CD8-positive, alpha-beta memory T cell (primary cell): ENCODE measurements around the gene EVA1A. TPM values are rescaled to one million over a fixed set of nuclear protein-coding genes. Genes with fewer than 3 reads are reported as not detected.
"Not testable (repeated sequence)": the region's sequence is repeated elsewhere in the genome, so short reads cannot be mapped to it uniquely, and the experiment has no call there.

ENCODE experiments used
- CTCF ChIA-PET: fragments of 350-600 bp; sonication (Branson Sonifier 250); formaldehyde crosslinking; loops from one replicate; lab custom pipeline; 2021; ENCODE audit warnings: antibody characterized with exemption; lab: Charles Lee
- POLR2A ChIA-PET: fragments of 350-600 bp; sonication (Branson Sonifier 250); formaldehyde crosslinking; loops from one replicate; lab custom pipeline; 2021; ENCODE audit warnings: antibody characterized with exemption; lab: Charles Lee
- DNase-seq, 5 donors: peaks; one replicate each; pipeline versions ENCODE4 v3.0.0 to v3.0.0-alpha.2; 2020 to 2022; ENCODE audit warnings: mixed read lengths in 1 of 5
- H3K27ac ChIP-seq: one replicate; pipeline ENCODE4 v1.7.0; 2013; ENCODE audit warnings: low read depth, mild to moderate bottlenecking, low read length, moderate library complexity
- H3K27me3 ChIP-seq: 2 replicates; pipeline ENCODE4 v1.7.0; 2013; ENCODE audit warnings: low read length, mild to moderate bottlenecking; ENCODE audit not compliant: insufficient read depth, poor library complexity, severe bottlenecking
- H3K36me3 ChIP-seq: 2 replicates; pipeline ENCODE4 v1.7.0; 2013; ENCODE audit warnings: mild to moderate bottlenecking, low read length, moderate library complexity; ENCODE audit not compliant: insufficient read depth
- H3K4me1 ChIP-seq: 2 replicates; pipeline ENCODE4 v1.7.0; 2013; ENCODE audit warnings: mild to moderate bottlenecking, low read length, moderate library complexity; ENCODE audit not compliant: insufficient read depth
- H3K4me3 ChIP-seq: 2 replicates; pipeline ENCODE4 v1.7.0; 2013; ENCODE audit warnings: mild to moderate bottlenecking, low read length
- H3K9me3 ChIP-seq: 2 replicates; pipeline ENCODE4 v1.7.0; 2013; ENCODE audit warnings: mild to moderate bottlenecking, low read length
- H3K27ac Mint-ChIP-seq, 8 donors: one replicate each; pipeline ENCODE4 v1.8.0; 2020 to 2021; ENCODE audit warnings: mixed read lengths in 8 of 8, mild to moderate bottlenecking in 6 of 8, inconsistent platforms in 3 of 8, moderate library complexity in 3 of 8
- H3K27me3 Mint-ChIP-seq, 2 donors: one replicate each; pipeline ENCODE4 v1.8.0; 2020 to 2021; ENCODE audit warnings: mixed read lengths in 2 of 2, mild to moderate bottlenecking in 1 of 2, moderate library complexity in 1 of 2
- H3K36me3 Mint-ChIP-seq, 3 donors: one replicate each; pipeline ENCODE4 v1.8.0; 2020 to 2021; ENCODE audit warnings: mixed read lengths in 3 of 3, inconsistent platforms in 1 of 3, mild to moderate bottlenecking in 1 of 3
- H3K4me1 Mint-ChIP-seq, 3 donors: one replicate each; pipeline ENCODE4 v1.8.0; 2020 to 2021; ENCODE audit warnings: mixed read lengths in 3 of 3, inconsistent platforms in 1 of 3, mild to moderate bottlenecking in 1 of 3
- H3K4me3 Mint-ChIP-seq, 7 donors: one replicate each; pipeline ENCODE4 v1.8.0; 2020 to 2021; ENCODE audit warnings: mixed read lengths in 7 of 7, mild to moderate bottlenecking in 6 of 7, moderate library complexity in 4 of 7, inconsistent platforms in 2 of 7
- H3K9me3 Mint-ChIP-seq, 5 donors: one replicate each; pipeline ENCODE4 v1.8.0; 2020 to 2022; ENCODE audit warnings: mixed read lengths in 5 of 5, mild to moderate bottlenecking in 3 of 5, moderate library complexity in 2 of 5, inconsistent platforms in 1 of 5
- polyA plus RNA-seq: library from polyadenylated mRNA; unstranded; fragments of 300-500 nt; fragmentation: Illumina TruSeq; gene quantifications from one replicate; pipeline ENCODE4 v1.2.3, GENCODE V29; 2021
- total RNA-seq, 2 experiments: library from RNA; stranded (reverse); gene quantifications; one replicate each; pipeline ENCODE4 v1.2.3, GENCODE V29; 2021

Gene EVA1A
- total and polyA plus RNA-seq, 3 experiments from 2014 or later = not detected

GRCh38 chr2:75482398-75482797 is 78.3 kb downstream of the EVA1A start:
- no peak overlapping the region for H3K4me3 ChIP-seq
- peaks cover 4 to 11% of the 10 kb centered on the region in 2 donors for H3K27me3 Mint-ChIP-seq
- no peak overlapping the region for H3K4me3 Mint-ChIP-seq
- H3K9me3 ChIP-seq = no peaks in the 10 kb centered on the region
- H3K36me3 Mint-ChIP-seq = no peaks in the 10 kb centered on the region
- no peaks in the 10 kb centered on the region for H3K4me1 ChIP-seq
- no peak overlapping the region for H3K27ac Mint-ChIP-seq
- CTCF ChIA-PET = no interaction called here
- H3K27me3 ChIP-seq = peaks cover 2% of the 10 kb centered on the region
- no peaks in the 10 kb centered on the region for H3K36me3 ChIP-seq
- no peak overlapping the region for H3K27ac ChIP-seq
- peaks cover 0 to 5% (median 0%) of the 10 kb centered on the region in 5 donors for H3K9me3 Mint-ChIP-seq
- H3K4me1 Mint-ChIP-seq = no peaks in the 10 kb centered on the region
- POLR2A ChIA-PET = no interaction called here
- no peak for DNase-seq

- Mint-ChIP-seq H3K4me3 (no peak overlapping the region), H3K27me3 (peaks cover 2 to 8% of the 10 kb centered on the region in 2 donors), H3K9me3 (peaks cover 0 to 2% (median 0%) of the 10 kb centered on the region in 5 donors), H3K36me3 (no peaks in the 10 kb centered on the region), H3K27ac (no peak overlapping the region), H3K4me1 (no peaks in the 10 kb centered on the region)
- Histone ChIP-seq H3K4me3 (no peak overlapping the region), H3K9me3 (no peaks in the 10 kb centered on the region), H3K27me3 (peaks cover 6% of the 10 kb centered on the region), H3K36me3 (no peaks in the 10 kb centered on the region), H3K27ac (no peak overlapping the region), H3K4me1 (no peaks in the 10 kb centered on the region)
- no peak for DNase-seq
- POLR2A ChIA-PET = no interaction called here
- CTCF ChIA-PET = no interaction called here
Observed at GRCh38 chr2:75480971-75481836, 79.5 kb downstream of the EVA1A start.

- POLR2A ChIA-PET, H3K27ac ChIP-seq, H3K9me3 ChIP-seq, H3K9me3 Mint-ChIP-seq, H3K4me3 ChIP-seq, CTCF ChIA-PET, H3K4me1 ChIP-seq, H3K27me3 ChIP-seq, H3K36me3 Mint-ChIP-seq, H3K4me1 Mint-ChIP-seq, H3K4me3 Mint-ChIP-seq, H3K27ac Mint-ChIP-seq, H3K36me3 ChIP-seq, DNase-seq: not testable (repeated sequence)
- H3K27me3 Mint-ChIP-seq = peaks cover 2 to 17% of the 10 kb centered on the region in 2 donors
Observed at GRCh38 chr2:75477696-75478095, 83.0 kb downstream of the EVA1A start.

GRCh38 chr2:75476761-75477160 is 84.0 kb downstream of the EVA1A start:
- H3K27ac ChIP-seq = no peak overlapping the region
- no peaks in the 10 kb centered on the region for H3K4me1 ChIP-seq
- Mint-ChIP-seq H3K4me1 (no peaks in the 10 kb centered on the region), H3K27ac (no peak overlapping the region), H3K4me3 (no peak overlapping the region), H3K36me3 (no peaks in the 10 kb centered on the region), H3K9me3 (peaks cover 0 to 3% (median 0%) of the 10 kb centered on the region in 5 donors), H3K27me3 (peaks cover 2 to 17% of the 10 kb centered on the region in 2 donors)
- peaks cover 6% of the 10 kb centered on the region for H3K27me3 ChIP-seq
- no peak for DNase-seq
- no peak overlapping the region for H3K4me3 ChIP-seq
- no peaks in the 10 kb centered on the region for H3K9me3 ChIP-seq
- POLR2A ChIA-PET = no interaction called here
- no peaks in the 10 kb centered on the region for H3K36me3 ChIP-seq
- CTCF ChIA-PET = no interaction called here

- Histone ChIP-seq H3K27me3 (peaks cover 4% of the 10 kb centered on the region), H3K27ac (no peak overlapping the region), H3K4me1 (no peaks in the 10 kb centered on the region), H3K4me3 (no peak overlapping the region), H3K36me3 (no peaks in the 10 kb centered on the region), H3K9me3 (no peaks in the 10 kb centered on the region)
- CTCF ChIA-PET = no interaction called here
- Mint-ChIP-seq H3K4me3 (no peak overlapping the region), H3K27me3 (peaks cover 2 to 18% of the 10 kb centered on the region in 2 donors), H3K4me1 (no peaks in the 10 kb centered on the region), H3K36me3 (no peaks in the 10 kb centered on the region), H3K27ac (no peak overlapping the region), H3K9me3 (peaks cover 0 to 3% (median 0%) of the 10 kb centered on the region in 5 donors)
- POLR2A ChIA-PET = no interaction called here
- DNase-seq = no peak
Observed at GRCh38 chr2:75475976-75476375, 84.8 kb downstream of the EVA1A start.

- ChIA-PET CTCF (no interaction called here), POLR2A (no interaction called here)
- Mint-ChIP-seq H3K27ac (no peak overlapping the region), H3K4me3 (no peak overlapping the region), H3K36me3 (no peaks in the 10 kb centered on the region), H3K4me1 (no peaks in the 10 kb centered on the region), H3K27me3 (peaks cover 2 to 15% of the 10 kb centered on the region in 2 donors), H3K9me3 (peaks cover 0 to 3% (median 0%) of the 10 kb centered on the region in 5 donors)
- Histone ChIP-seq H3K36me3 (no peaks in the 10 kb centered on the region), H3K4me3 (no peak overlapping the region), H3K27me3 (peaks cover 4% of the 10 kb centered on the region), H3K27ac (no peak overlapping the region), H3K9me3 (no peaks in the 10 kb centered on the region), H3K4me1 (no peaks in the 10 kb centered on the region)
- DNase-seq = no peak
Observed at GRCh38 chr2:75475049-75475448, 85.7 kb downstream of the EVA1A start.

- no peak overlapping the region for H3K4me3 Mint-ChIP-seq
- ChIA-PET POLR2A (no interaction called here), CTCF (no interaction called here)
Observed at GRCh38 chr2:75474115-75474514, 86.6 kb downstream of the EVA1A start.

GRCh38 chr2:75466708-75467311 is 93.9 kb downstream of the EVA1A start:
- Mint-ChIP-seq H3K27ac (no peak overlapping the region), H3K27me3 (peaks cover 10 to 25% of the 10 kb centered on the region in 2 donors), H3K9me3 (peaks cover 0 to 4% (median 0%) of the 10 kb centered on the region in 5 donors), H3K4me1 (no peaks in the 10 kb centered on the region), H3K36me3 (no peaks in the 10 kb centered on the region), H3K4me3 (no peak overlapping the region)
- no peak overlapping the region for H3K4me3 ChIP-seq
- ChIA-PET POLR2A (no interaction called here), CTCF (no interaction called here)
- peaks cover 8% of the 10 kb centered on the region for H3K27me3 ChIP-seq
- no peak overlapping the region for H3K27ac ChIP-seq
- H3K36me3 ChIP-seq = no peaks in the 10 kb centered on the region
- H3K4me1 ChIP-seq = no peaks in the 10 kb centered on the region
- H3K9me3 ChIP-seq = no peaks in the 10 kb centered on the region
- no peak for DNase-seq

More at GRCh38 chr2:75474115-75474514, 86.6 kb downstream of the EVA1A start:
- no peak overlapping the region for H3K27ac Mint-ChIP-seq
- no peaks in the 10 kb centered on the region for H3K9me3 ChIP-seq
- no peaks in the 10 kb centered on the region for H3K4me1 Mint-ChIP-seq
- H3K4me1 ChIP-seq = no peaks in the 10 kb centered on the region
- H3K4me3 ChIP-seq = no peak overlapping the region
- H3K27ac ChIP-seq = no peak overlapping the region
- H3K27me3 ChIP-seq = peaks cover 4% of the 10 kb centered on the region
- peaks cover 0 to 3% (median 0%) of the 10 kb centered on the region in 5 donors for H3K9me3 Mint-ChIP-seq
- H3K36me3 Mint-ChIP-seq = no peaks in the 10 kb centered on the region
- H3K36me3 ChIP-seq = no peaks in the 10 kb centered on the region
- H3K27me3 Mint-ChIP-seq = peaks cover 2 to 15% of the 10 kb centered on the region in 2 donors
- no peak for DNase-seq
